Ureter (tissue), 1 donor: ENCODE measurements around the gene HMCN2. TPM values are rescaled to one million over a fixed set of nuclear protein-coding genes. Genes with fewer than 3 reads are reported as not detected.

Experiments used
- DNase-seq: peaks from one replicate; pipeline ENCODE4 v3.0.0-alpha.2; 2020; ENCODE audit warnings: low spot score
- total RNA-seq: library from RNA; stranded (reverse); gene quantifications from one replicate; pipeline ENCODE4 v1.2.4, GENCODE V29; 2023
- donor health status: DM: yes; HTN: yes; CAD: no.

The HMCN2 gene
- total RNA-seq, 1 donor from 2014 or later: 9.5 TPM

GRCh38 chr9:130411566-130411915, 146.0 kb downstream of the HMCN2 start:
- DNase-seq: no peak

- DNase-seq: no peak
These were observed 148.6 kb downstream of the HMCN2 start for GRCh38 chr9:130414081-130414731.

GRCh38 chr9:130414910-130415746, 149.6 kb downstream of the HMCN2 start:
- DNase-seq: no peak

GRCh38 chr9:130417602-130418001, 152.0 kb downstream of the HMCN2 start:
- no peak for DNase-seq

- no peak for DNase-seq
These were observed 153.2 kb downstream of the HMCN2 start for GRCh38 chr9:130418776-130419175.

- no peak for DNase-seq
These were observed 154.0 kb downstream of the HMCN2 start for GRCh38 chr9:130419521-130420035.

- no peak for DNase-seq
These were observed 155.7 kb downstream of the HMCN2 start for GRCh38 chr9:130421154-130421801.

- no peak for DNase-seq
These were observed 156.3 kb downstream of the HMCN2 start for GRCh38 chr9:130421802-130422276.

- DNase-seq: no peak
These were observed 157.0 kb downstream of the HMCN2 start for GRCh38 chr9:130422546-130422945.

GRCh38 chr9:130423272-130423671, 157.7 kb downstream of the HMCN2 start:
- DNase-seq: no peak

- DNase-seq: no peak
These were observed 159.3 kb downstream of the HMCN2 start for GRCh38 chr9:130424595-130425454.

- no peak for DNase-seq
These were observed 160.3 kb downstream of the HMCN2 start for GRCh38 chr9:130425741-130426466.

GRCh38 chr9:130426467-130426773, 160.9 kb downstream of the HMCN2 start:
- DNase-seq: no peak

- DNase-seq: peak; percentile 84
These were observed 161.3 kb downstream of the HMCN2 start for GRCh38 chr9:130426883-130427282.

- DNase-seq: no peak
These were observed 161.8 kb downstream of the HMCN2 start for GRCh38 chr9:130427326-130427725.

GRCh38 chr9:130428086-130428665, 162.6 kb downstream of the HMCN2 start:
- no peak for DNase-seq

- no peak for DNase-seq
These were observed 163.8 kb downstream of the HMCN2 start for GRCh38 chr9:130429381-130429780.

GRCh38 chr9:130429831-130430230, 164.3 kb downstream of the HMCN2 start:
- DNase-seq: no peak

- DNase-seq: no peak
These were observed 164.7 kb downstream of the HMCN2 start for GRCh38 chr9:130430232-130430631.

- no peak for DNase-seq
These were observed 165.4 kb downstream of the HMCN2 start for GRCh38 chr9:130430734-130431535.
